Stomach (tissue), 9 donors: ENCODE results near the gene FNDC1. TPM values are rescaled to one million over a fixed set of nuclear protein-coding genes. Genes with fewer than 3 reads are reported as not detected.

Source experiments
- DNase-seq, 2 donors: peaks; one replicate each; pipeline versions ENCODE4 v3.0.0 to v3.0.0-alpha.2; 2013 to 2019
- H3K27ac ChIP-seq, 5 donors: fragments of 200-600 bp in 4 of 5; sonication (generic) in 4 of 5; one replicate each; pipeline ENCODE4 v1.5.1; 2013 to 2019; ENCODE audit warnings: mild to moderate bottlenecking in 1 of 5, moderate library complexity in 1 of 5
- H3K27me3 ChIP-seq, 3 donors: fragments of 200-600 bp; sonication (generic); one replicate each; pipeline ENCODE4 v1.5.1; 2017 to 2019; ENCODE audit warnings: mixed run types in 1 of 3
- H3K36me3 ChIP-seq, 4 donors: fragments of 200-600 bp; sonication (generic); 1 replicate in 3 of 4; 2 replicates in 1 of 4; pipeline ENCODE4 v1.5.1; 2016 to 2019
- H3K4me1 ChIP-seq, 4 donors: fragments of 200-600 bp; sonication (generic); one replicate each; pipeline ENCODE4 v1.5.1; 2016 to 2019
- H3K4me3 ChIP-seq, 4 donors: fragments of 200-600 bp; sonication (generic) in 3 of 4; one replicate each; pipeline ENCODE4 v1.5.1; 2016 to 2019; ENCODE audit warnings: mild to moderate bottlenecking in 1 of 4
- H3K9me3 ChIP-seq, 4 donors: fragments of 200-600 bp; sonication (generic); one replicate each; pipeline ENCODE4 v1.5.1; 2016 to 2019
- EP300 ChIP-seq: sonication (generic); formaldehyde crosslinking; IDR thresholded peaks from one replicate; pipeline ENCODE4 v1.6.1; 2017; ENCODE audit warnings: antibody characterized with exemption
- POLR2A ChIP-seq, 4 donors: fragments of 450-650 bp; IDR thresholded peaks; one replicate each; pipeline ENCODE4 v1.6.1; 2016; ENCODE audit warnings: antibody characterized with exemption in 4 of 4, control low read depth in 2 of 4, mild to moderate bottlenecking in 1 of 4, moderate library complexity in 1 of 4
- POLR2AphosphoS5 ChIP-seq, 3 donors: sonication (generic); formaldehyde crosslinking; IDR thresholded peaks; one replicate each; pipeline ENCODE4 v1.6.1; 2016; ENCODE audit warnings: antibody characterized with exemption in 3 of 3
- WGBS, 5 donors: extraction: QIAGEN DNeasy Blood & Tissue Kit in 3 of 5; methylation state at CpG; one replicate each; pipeline versions ENCODE4 v1.1.5 to v1.1.7; 2013 to 2018; 5-methylcytosine and 5-hydroxymethylcytosine counted together
- intact Hi-C: fragments of 100-400 bp; cut with DNase I; formaldehyde crosslinking; loops from one replicate; pipeline ENCODE4 v1.15.1; 2023; ENCODE audit warnings: low total_unique reads
- polyA plus RNA-seq, 3 donors: library from polyadenylated mRNA; stranded (reverse); fragments of 200-250 nt; gene quantifications; one replicate each; pipeline ENCODE4 v1.2.3, GENCODE V29; 2013
- total RNA-seq, 5 donors: library from RNA; depleted of rRNA; stranded (reverse); fragments of >200 nt; gene quantifications; one replicate each; pipeline versions ENCODE4 v1.1.0 to v1.2.3, GENCODE V29; 2014 to 2016
- TF ChIP-seq, protein P1 (sequence below), 7 experiments: fragments of 450-650 bp in 4 of 7; fragments of 200-600 bp in 3 of 7; sonication (generic) in 3 of 7; IDR thresholded peaks; one replicate each; pipeline ENCODE4 v1.5.1; 2016 to 2019; ENCODE audit warnings: antibody characterized with exemption in 7 of 7, control low read depth in 2 of 7, mild to moderate bottlenecking in 1 of 7
- donor health status: healthy with polysubstance abuse.
- donor health status: Bipolar disorder and iron deficiency.
- donor health status: healthy.

The FNDC1 gene
- total and polyA plus RNA-seq, 8 donors = 0.06 to 11.0 (median 0.43) TPM; not detected in 3

DNA sequence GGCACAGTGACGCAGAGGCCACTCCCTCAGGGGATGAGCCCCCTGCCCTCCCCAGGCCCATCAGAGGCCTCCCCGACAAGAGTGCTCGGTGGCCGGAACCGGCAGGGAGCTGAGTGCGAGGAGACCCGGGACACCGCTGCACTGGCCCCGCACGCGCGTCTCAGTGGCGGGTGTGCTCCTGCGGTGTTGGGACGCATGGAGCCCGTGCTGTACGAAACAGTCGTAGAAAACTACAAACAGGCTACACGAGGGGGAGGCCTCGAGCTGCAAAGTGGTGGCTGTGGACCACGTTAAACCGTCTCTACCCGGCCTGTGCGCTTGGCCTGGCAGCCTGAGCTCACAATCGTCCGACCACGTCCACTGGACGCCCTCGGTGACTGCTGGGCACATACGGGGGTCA is 40.2 kb upstream of the FNDC1 start:
- no peak for TF ChIP-seq EP300
- peaks cover 0 to 3% (median 0%) of the 10 kb centered on the region in 3 donors for H3K27me3 ChIP-seq
- no peak overlapping the region for H3K4me3 ChIP-seq
- intact Hi-C loops = no loop called here
- no peaks in the 10 kb centered on the region for H3K36me3 ChIP-seq
- H3K27ac ChIP-seq = no peak overlapping the region
- 93 to 98% (median 94%) methylated on average over 22 to 30 of the region's 30 CpGs for WGBS, 5 donors
- DNase-seq = no peak
- H3K4me1 ChIP-seq = no peaks in the 10 kb centered on the region
- H3K9me3 ChIP-seq = no peaks in the 10 kb centered on the region

DNA sequence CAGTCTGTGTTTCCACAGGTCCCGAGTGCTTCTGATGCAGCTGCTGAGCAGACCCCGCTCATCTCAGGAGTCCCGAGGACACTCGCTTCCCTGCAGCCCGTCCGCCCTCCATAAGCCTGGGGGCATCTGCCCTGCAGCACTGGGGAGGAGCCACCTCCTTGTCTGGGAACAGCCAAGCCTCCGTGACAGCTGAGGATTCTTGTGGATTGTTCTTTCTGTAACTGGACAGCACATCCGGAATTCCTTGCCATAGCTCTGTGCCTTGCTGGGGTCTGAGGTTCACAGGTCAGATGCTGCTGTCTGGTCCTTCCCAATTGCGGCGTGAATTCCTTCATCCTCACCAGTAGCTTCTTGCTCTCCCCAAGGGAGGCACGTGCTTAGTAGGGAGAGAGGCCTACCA is 38.4 kb upstream of the FNDC1 start:
- peaks cover 0 to 2% (median 0%) of the 10 kb centered on the region in 3 donors for H3K27me3 ChIP-seq
- DNase-seq = no peak
- WGBS, 5 donors = 86 to 95% (median 93%) methylated on average over 11 of the region's 11 CpGs
- no peak overlapping the region for H3K27ac ChIP-seq
- H3K4me3 ChIP-seq = no peak overlapping the region
- intact Hi-C loops = no loop called here
- H3K36me3 ChIP-seq = no peaks in the 10 kb centered on the region
- no peaks in the 10 kb centered on the region for H3K4me1 ChIP-seq
- TF ChIP-seq EP300 = no peak
- TF ChIP-seq POLR2AphosphoS5 (IDR thresholded peaks at IDR 0.05) = no peak
- no peak for TF ChIP-seq POLR2A (IDR thresholded peaks at IDR 0.05)
- TF ChIP-seq, protein P1, sequence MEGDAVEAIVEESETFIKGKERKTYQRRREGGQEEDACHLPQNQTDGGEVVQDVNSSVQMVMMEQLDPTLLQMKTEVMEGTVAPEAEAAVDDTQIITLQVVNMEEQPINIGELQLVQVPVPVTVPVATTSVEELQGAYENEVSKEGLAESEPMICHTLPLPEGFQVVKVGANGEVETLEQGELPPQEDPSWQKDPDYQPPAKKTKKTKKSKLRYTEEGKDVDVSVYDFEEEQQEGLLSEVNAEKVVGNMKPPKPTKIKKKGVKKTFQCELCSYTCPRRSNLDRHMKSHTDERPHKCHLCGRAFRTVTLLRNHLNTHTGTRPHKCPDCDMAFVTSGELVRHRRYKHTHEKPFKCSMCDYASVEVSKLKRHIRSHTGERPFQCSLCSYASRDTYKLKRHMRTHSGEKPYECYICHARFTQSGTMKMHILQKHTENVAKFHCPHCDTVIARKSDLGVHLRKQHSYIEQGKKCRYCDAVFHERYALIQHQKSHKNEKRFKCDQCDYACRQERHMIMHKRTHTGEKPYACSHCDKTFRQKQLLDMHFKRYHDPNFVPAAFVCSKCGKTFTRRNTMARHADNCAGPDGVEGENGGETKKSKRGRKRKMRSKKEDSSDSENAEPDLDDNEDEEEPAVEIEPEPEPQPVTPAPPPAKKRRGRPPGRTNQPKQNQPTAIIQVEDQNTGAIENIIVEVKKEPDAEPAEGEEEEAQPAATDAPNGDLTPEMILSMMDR (IDR thresholded peaks at IDR 0.05) = no peak
- no peaks in the 10 kb centered on the region for H3K9me3 ChIP-seq

GRCh38 chr6:159131709-159132108 is 37.5 kb upstream of the FNDC1 start:
- 61 to 77% (median 66%) methylated on average over 6 of the region's 6 CpGs for WGBS, 5 donors
- no peaks in the 10 kb centered on the region for H3K9me3 ChIP-seq

GRCh38 chr6:159132664-159133063 is 36.5 kb upstream of the FNDC1 start:
- no peak for TF ChIP-seq POLR2A (IDR thresholded peaks at IDR 0.05)
- no peak for TF ChIP-seq POLR2AphosphoS5 (IDR thresholded peaks at IDR 0.05)
- TF ChIP-seq, protein P1 (IDR thresholded peaks at IDR 0.05) = no peak
- no peak for TF ChIP-seq EP300
- H3K4me1 ChIP-seq = no peaks in the 10 kb centered on the region
- no peaks in the 10 kb centered on the region for H3K9me3 ChIP-seq
- no peaks in the 10 kb centered on the region for H3K36me3 ChIP-seq
- intact Hi-C loops = no loop called here
- 75 to 86% (median 79%) methylated on average over 15 of the region's 15 CpGs for WGBS, 5 donors
- peaks cover 0 to 13% (median 0%) of the 10 kb centered on the region in 3 donors for H3K27me3 ChIP-seq
- no peak for DNase-seq
- H3K4me3 ChIP-seq = no peak overlapping the region
- no peak overlapping the region for H3K27ac ChIP-seq

More at GRCh38 chr6:159131709-159132108, 37.5 kb upstream of the FNDC1 start:
- intact Hi-C loops = no loop called here
- Histone ChIP-seq H3K4me1 (no peaks in the 10 kb centered on the region), H3K27me3 (peaks cover 0 to 8% (median 0%) of the 10 kb centered on the region in 3 donors), H3K27ac (no peak overlapping the region), H3K4me3 (no peak overlapping the region), H3K36me3 (no peaks in the 10 kb centered on the region)
- TF ChIP-seq POLR2AphosphoS5 (IDR thresholded peaks at IDR 0.05) (no peak), POLR2A (IDR thresholded peaks at IDR 0.05) (no peak), EP300 (no peak)
- TF ChIP-seq, protein P1 (IDR thresholded peaks at IDR 0.05) = no peak
- no peak for DNase-seq

DNA sequence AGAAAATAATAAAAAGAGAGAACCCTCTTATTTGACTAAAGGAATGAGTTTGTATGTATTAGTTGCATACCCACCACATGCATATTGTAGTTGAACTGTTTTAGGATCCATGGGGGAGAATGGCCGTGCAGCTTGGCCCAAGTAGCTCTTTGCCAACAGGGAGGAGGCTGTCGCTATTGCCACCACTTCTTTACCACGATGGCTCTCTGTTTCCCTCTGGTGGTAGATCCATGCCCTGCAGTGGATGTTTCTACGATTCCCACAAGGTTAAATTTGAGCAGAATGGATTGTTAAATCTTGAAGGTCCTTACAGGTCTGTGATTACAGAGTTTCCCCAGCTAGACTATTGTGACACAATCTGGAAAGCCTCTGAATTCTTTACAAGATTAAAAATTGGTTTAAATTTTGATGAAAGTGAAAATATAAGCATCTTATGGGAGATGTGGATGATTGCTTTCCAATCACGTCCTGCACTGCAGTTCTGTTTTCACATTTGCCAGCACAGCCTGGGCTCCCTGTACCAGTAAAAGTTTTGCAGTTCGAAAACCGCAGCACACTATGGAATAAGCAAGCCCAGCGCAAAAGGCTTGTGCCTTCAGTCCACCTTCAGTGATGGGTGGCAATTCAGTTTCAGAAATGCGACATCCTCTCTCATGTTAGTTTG is 34.4 kb upstream of the FNDC1 start:
- Histone ChIP-seq H3K27ac (no peak overlapping the region), H3K4me3 (no peak overlapping the region), H3K36me3 (no peaks in the 10 kb centered on the region), H3K9me3 (no peaks in the 10 kb centered on the region), H3K4me1 (no peaks in the 10 kb centered on the region), H3K27me3 (peaks cover 0 to 23% (median 0%) of the 10 kb centered on the region in 3 donors)
- WGBS, 5 donors = 23 to 37% (median 28%) methylated on average over 9 of the region's 9 CpGs
- intact Hi-C loops = no loop called here
- DNase-seq = peak; percentile 80 to 86
- TF ChIP-seq POLR2AphosphoS5 (IDR thresholded peaks at IDR 0.05) (peak in 1 of 3 donors; percentile 63), POLR2A (IDR thresholded peaks at IDR 0.05) (no peak), EP300 (no peak)
- TF ChIP-seq, protein P1 (IDR thresholded peaks at IDR 0.05) = peak in 5 of 7 experiments; percentile 82 to 93 (median 89)
